GM19455 (cell line): ENCODE data around the gene C16orf74.

ENCODE experiments used
- ATAC-seq: cut with Tn5 transposase; IDR thresholded peaks from one replicate; pipeline ENCODE4 v1.9.1; 2021; ENCODE audit not compliant: unreplicated experiment

C16orf74 gene

DNA sequence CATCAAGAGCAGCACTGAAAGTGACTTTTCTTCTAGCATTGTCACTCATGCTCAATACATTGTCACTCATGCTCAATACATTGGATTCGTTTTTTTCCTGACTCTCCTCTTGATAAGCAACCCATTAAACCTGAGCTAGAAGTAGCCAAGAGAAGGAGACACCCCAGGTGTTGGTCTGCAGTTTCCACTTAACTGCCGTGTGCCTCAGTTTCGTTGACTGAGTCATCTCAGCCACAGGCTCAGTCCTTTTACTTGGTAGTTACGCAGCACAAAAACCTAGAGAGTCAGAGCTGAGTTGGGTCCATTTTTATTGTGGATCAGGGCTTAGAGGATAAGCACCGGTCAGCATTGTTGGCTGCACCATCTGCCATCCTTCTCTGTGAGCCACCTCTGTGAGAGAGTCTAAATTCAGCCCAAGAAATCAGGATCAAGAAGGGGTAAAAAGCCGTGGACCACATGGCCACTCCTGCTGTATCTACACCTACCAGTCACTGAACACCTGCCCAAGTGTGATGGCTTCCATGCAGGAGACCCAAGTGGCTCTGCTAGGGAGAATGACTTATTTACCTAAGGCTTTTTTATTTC, 73.4 kb downstream of the C16orf74 start:
- ATAC-seq, result no peak

DNA sequence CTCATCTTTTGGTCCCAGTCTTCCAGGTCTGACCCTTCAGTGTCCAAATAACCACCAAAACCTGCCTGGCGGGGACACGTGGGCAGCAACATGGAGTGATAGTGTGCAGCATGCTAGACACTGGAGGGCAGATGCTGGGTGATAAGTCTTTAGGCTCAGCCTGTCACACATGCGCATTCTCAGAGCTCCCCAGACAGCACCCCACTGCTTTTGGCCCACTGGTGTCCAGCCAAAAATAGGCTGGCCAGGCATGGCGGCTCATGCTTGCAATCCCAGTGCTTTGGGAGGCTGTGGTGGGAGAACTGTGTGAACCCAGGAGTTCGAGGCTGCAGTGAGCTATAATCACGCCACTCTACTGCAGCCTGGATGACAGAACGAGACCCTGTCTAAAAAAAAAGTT, 74.4 kb downstream of the C16orf74 start:
- no peak for ATAC-seq

DNA sequence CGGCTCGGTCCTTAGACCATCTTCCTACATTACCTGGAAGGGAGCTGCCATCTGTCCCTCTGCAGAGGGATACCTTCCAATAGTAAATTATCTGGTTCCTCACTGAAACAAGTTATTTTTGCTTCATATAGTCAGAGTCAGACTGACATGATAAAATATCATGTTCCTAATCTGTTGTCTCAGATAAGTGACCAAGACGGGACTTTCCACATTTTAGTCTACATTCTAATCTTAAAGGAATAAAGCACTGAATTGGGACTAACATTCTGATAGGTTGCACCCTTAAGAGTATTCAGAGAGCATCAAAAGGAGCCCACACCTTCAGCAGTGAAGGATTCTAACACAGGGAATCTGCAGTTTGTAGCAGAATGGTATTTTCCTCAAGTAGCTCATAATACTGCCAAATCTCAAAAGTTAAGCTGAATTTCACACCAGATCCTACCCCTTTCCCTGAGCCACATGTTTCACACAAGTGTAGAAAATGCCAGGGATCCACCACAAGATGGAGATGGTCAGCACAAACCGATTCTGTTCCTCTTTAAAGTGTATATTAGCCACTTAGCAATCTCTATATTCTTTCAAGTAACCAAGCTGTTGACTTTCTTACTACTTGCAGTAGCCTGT, 75.5 kb downstream of the C16orf74 start:
- ATAC-seq, result no peak

DNA sequence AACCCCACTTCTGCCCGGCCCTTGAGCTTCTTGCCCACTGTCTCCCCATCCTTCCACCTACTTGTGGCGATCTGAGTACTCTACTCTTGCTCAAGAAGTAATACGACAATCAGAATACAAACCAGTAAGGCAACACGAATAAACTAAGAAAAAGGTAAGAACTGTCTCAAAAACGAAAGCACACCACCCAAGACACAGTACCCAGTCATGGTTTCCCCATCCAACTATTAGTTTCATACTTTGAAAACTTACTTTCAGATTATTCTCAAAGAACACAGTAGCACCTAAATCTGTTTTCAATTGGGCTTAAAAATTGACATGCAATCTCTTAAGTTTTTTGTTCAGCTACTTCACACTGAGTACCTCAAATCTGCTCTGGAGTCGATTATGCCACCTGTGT, 76.1 kb downstream of the C16orf74 start:
- ATAC-seq, result no peak

DNA sequence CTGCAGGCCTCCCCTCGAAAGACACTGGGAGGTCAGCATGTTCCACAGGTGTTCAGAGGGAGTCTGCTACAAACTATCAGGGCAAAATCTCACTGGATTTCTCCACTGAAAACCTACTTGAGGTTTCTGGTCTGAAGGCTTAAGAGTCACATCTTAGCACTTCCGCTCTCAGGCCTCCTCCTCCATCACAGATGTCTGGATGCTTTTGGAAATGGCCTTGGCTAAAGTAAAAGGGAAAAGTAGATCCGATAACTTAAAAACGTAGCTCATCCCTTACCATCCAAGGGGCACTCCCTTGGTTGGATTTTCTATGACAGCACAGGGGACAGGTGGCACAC, 76.5 kb downstream of the C16orf74 start:
- ATAC-seq, result no peak

DNA sequence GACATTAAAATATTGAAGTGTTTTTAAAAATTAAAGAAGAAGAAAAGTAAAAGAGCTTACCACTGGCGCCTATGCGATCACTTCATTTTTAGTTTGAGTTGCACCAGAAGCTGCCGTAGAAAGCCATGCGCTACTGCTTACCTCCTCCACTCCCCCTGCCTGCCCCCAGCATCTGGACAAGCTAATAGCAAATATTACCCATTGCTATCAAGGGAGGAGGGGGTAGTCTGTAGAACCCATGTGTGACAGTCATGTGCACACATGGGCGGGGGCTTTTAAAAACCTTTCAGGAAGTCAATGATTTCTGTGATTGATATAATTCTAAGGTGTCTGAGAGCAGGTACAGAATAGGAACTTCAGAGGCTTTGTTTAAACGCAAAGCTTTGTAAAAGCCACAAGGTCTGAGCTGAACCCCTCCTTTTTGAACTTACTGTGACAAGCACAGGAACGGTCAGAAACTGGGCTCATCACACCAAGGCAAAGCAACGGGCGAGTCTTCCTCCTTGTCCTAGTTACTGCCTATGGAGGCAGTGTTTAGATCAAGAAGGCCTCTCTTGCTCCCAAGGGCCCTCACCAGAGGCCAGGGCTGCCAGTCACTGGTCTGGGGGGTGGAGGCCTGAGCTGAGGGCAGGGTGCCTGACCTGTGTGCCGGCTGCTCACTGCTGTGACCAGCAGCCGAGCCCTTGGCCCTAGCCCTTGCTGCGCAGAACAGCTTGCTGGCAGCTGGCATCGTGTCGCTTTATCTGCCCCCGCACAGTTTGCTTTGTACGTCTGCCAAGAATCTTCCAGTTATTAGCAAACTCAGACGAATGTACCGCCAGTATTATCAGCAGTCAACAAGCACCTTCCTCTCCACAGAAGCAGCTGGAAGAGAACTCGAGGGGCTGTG, 77.1 kb downstream of the C16orf74 start:
- no peak for ATAC-seq

DNA sequence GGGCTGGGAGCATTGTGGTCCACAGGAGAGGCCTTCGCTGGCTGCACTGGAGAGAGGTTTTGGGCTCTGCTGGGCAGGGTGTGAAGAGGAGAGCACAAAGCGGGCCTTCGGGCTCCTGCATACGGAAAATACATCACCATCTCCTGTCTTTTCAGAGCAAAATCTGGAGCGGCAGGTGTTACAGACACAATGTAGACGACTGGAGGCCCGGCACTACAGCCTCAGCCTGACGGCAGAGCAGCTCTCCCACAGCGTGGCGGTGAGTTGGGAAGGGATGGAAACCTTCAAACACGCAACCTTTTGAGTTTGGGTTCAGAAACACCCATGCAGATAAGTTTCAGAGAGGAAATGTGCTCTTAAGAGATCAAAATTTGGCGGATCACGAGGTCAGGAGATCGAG, 80.1 kb downstream of the C16orf74 start:
- ATAC-seq, result no peak

DNA sequence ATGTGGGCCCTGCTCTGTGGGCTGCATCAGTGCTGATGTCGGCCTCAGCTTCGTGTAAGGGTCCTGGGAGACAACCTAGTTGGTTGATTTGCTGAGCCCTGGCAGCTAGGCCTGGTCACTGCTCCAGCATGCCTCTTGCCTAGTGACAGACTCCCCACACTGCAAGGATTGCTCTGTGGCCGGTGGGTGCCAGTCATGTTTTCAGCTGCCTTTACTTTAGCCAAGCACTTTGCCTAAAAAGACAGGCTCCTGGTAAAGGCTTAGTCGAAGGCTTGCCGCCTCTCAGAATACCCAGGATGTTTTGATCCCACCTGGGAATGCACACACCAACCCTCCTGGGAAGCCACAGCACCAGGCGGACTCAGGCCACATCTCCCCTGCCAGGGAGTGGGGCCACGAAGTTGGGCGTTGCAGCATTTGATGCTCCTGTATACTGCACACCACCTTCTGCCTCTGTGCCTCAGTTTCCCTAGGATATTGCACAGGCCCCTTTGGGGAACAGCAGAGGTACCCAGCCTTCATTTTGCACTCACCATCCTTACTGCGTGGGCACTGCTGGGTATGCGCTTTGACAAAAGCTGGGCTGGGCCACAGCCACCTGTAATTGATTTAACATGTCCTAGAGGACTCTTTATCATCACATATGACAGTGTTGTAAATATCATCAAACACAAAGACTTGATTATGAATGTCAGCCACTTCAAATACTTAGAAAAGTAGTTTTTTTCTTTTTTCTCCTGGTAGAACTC, 82.0 kb downstream of the C16orf74 start:
- ATAC-seq, result no peak

DNA sequence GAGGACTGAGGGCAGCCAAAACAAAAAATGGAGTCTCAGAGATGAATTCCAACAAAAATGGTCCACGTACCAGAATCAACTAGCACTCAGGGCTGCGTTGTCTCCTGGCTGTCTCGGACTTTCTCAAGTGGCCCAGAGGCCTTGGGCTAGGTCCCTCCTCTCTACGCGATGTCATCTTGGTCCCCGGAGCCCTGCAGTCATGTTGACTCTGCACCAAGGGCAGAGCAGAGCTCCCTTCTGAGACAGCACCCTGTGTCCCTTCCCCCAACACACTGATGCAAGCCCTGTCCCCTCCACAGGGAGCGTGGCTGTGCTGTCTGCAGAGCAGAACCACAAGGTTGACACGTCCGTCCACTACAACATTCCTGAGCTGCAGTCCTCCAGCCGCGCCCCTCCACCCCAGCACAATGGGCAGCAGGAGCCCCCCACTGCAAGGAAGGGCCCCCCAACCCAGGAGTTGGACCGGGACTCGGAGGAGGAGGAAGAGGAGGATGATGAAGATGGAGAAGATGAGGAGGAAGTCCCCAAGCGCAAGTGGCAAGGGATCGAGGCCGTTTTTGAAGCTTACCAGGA, 83.0 kb downstream of the C16orf74 start:
- no peak for ATAC-seq

DNA sequence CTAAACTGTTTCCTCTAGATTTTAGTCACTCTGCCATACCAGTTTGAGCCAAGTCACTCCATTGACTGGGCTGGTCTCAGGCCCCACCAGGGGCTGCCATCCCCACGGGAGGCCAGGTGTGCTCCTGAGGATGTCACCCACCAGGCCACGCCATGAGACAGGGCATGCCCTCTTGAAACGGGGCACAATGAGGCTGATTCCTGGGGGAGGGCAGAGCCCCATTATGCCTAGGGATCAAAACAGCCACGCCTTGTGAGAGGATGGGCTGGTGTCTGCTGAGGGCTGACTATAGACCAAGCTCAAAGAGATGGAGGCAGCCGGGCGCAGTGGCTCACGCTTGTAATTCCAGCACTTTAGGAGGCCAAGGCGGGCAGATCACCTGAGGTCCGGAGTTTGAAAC, 83.6 kb downstream of the C16orf74 start:
- ATAC-seq, result no peak

DNA sequence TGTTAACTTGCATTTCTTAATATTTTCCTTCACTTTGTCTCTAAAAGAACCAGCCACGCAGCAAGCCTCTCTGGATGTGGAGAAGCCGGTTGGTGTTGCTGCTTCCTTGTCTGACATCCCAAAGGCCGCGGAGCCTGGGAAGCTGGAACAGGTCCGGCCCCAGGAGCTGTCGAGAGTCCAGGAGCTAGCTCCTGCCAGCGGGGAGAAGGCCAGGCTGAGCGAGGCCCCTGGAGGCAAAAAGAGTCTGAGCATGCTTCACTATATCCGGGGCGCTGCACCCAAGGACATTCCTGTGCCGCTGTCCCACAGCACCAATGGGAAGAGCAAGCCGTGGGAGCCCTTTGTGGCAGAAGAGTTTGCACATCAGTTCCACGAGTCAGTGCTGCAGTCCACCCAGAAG, 85.0 kb downstream of the C16orf74 start:
- ATAC-seq, result no peak

DNA sequence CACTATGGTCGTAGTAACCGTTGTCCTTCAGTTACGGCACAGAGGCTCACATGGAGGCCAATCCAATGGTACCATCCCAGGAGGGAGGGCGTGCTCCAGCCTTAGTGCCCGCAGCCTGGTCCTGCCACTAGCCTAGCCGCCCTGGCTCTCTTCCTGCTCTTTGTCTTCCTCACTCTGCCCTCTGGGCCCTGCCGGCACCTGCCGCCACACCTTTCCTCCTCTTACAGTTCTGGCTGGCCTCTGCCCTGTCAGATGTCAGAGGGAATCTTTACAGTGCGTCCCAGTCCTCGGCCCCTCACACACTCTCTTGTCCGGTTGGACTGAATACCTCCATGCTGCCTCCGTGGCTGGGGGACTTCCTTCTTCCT, 85.5 kb downstream of the C16orf74 start:
- ATAC-seq, result no peak

DNA sequence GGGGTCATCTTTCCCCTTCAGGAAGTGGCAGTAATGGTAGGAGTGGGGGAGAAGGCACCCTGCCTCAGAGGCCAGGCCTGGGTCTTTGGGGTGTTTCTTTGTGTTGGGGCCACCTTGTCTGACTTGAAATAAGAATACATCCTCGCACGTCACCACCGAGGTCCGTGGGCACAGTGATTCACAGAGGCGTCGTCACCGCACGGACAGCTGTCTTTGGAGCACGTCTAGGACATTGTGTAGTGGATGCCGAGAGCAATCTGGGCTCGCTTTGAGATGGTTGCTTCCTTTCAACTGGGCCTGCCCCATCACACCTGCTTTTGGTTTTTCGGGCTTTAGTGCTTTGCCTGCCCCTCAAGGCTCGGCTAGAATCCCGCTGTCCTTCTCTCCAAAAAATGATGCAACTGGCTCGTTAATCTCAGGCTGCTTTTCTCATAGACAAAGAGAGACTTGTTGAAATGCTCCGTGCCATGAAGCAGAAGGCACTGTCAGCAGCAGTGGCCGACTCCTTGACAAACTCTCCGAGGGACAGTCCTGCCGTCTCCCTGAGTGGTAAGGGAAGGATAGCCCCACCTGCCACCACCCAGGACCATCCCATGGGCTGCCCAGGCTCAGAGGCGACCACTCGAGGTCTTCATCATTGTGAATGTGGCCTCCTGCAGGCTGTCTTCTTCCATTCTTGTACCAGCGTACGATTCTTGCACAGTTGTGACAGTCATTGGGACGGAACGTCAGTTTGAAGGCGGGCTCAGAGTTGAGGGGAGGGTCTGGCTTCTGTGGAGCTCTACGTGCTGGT, 86.1 kb downstream of the C16orf74 start:
- no peak for ATAC-seq

DNA sequence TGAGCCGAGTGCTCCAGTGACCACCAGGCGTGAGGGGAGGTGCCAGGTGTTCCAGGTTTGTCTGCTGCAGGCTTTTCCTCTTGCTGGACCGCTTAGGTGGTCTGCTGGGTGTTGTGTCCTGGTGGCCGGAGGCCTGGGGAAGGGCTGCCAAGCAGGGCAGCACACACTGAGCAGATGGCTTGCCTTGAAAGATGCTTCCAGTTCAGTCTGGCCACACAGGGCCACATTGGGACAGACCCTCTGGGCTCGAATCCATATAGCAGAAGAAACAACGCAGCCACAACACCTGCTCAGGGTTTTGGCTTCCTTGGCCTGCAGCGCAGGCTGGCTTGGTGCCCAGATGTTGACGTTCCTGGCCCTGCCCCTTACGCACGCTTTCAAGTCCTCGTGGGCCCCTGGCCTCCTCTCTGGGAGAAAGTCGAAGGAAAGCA, 87.0 kb downstream of the C16orf74 start:
- ATAC-seq, result no peak

DNA sequence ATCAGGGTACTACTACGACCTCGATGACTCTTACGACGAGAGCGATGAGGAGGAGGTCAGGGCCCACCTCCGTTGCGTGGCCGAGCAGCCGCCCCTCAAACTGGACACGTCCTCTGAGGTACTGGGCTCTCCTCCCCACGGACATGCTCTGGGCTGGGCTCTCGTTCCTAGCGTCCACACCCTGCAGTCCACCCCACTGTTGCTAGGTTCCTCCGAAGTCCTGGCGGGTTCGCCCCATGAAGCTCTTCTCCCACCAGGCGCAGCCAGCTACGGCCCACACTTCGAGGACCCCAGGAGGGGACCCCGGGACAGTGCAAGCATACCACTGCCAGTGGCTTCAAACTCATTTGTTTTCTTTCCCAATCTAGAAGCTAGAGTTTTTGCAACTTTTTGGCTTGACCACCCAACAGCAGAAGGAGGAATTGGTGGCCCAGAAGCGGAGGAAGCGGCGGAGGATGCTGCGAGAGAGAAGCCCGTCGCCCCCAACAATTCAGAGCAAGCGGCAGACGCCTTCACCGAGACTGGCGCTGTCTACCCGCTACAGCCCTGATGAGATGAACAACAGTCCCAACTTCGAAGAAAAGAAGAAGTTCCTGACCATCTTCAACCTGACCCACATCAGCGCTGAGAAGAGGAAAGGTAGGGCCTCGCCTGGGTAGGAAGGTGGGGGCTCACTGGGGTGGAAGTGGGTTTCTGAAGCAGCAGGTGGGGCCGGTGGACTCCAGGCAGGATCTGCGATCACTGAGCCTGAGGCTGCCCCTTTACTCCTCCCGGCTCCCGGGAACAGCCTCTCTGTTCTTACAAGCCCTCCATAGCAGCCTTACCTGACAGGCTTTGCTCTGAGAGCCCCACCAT, 87.7 kb downstream of the C16orf74 start:
- ATAC-seq, result no peak

DNA sequence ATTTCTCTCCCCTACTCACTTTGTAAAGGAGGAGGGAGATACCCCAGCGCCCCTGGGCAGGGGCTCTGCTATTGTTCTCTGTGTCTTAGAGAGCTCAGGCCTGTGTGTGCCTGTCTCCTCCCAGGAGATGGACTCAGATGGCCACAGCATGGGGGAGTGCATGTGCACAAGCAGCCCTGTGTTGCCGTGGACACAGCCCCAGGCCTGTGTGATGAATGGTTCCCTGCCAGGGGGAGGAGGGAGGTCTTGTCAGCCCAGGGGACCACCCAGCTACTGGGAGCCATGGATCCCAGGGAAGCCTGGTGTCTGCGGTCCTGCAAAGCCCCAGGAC, 88.4 kb downstream of the C16orf74 start:
- ATAC-seq, result no peak

DNA sequence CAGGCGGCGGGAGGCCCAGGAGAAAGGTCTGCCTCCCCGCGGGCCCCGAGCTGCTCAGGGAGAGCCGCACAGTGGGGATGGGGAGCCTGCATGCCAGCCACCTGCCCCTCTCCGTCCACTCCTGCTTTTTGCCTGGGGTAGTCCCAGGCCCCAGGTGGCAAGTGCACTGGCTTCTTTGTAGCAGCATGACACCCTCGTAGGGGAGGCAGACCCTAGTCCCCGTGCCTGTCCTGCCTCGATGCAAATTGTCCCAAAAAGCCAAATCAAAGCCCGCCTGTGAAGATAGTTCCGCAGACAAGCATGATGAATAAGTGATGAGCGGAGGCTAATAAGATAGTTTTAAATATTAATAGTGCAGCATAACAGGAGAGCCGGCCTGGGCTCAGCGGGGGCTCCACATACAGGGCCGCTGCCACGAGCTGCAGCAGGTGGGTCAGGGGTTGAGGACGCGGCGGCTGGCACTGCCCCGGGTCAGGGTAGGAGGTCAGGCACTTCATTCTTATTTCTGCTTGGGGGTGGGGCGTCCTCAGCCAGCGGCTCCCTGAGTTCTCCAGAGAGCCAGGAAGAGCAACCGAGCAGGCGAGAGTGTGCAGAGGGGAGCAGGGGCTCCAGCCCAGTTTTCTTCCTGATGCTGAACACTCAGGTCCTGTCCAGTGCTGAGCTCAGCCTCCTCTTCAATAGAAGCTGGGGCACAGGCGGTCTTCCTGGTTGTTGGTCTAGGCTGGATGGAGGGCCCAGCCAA, 89.0 kb downstream of the C16orf74 start:
- ATAC-seq, result no peak

DNA sequence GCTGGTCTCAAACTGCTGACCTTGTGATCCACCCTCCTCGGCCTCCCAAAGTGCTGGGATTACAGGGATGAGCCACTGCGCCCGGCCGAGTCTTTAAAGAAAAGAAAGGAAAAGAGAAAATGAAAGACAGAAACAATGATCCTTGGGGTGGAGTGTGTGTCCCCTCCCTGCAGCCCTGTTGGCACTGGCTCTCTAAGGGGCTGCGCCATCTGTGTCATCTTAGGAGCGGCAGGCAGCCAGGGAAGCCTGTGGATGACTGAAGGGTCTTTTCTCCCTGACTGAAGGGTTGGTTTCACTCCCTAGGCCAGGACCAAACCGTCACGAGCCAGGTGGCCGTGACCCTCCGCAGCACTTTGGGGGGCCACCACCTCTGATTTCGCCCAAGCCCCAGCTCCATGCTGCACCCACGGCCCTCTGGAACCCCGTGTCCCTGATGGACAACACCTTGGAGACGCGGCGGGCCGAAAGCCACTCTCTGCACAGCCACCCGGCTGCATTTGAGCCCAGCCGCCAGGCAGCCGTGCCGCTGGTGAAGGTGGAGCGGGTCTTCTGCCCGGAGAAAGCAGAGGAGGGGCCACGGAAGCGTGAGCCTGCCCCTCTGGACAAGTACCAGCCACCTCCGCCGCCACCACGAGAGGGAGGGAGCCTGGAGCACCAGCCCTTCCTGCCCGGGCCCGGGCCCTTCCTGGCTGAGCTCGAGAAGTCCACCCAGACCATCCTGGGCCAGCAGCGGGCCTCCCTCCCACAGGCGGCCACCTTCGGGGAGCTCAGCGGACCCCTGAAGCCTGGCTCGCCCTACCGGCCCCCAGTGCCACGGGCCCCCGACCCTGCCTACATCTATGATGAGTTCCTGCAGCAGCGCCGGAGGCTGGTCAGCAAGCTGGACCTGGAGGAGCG, 89.8 kb downstream of the C16orf74 start:
- ATAC-seq, result no peak
